NCI-H2227 treated with DMSO at 0.1 percent for 48 hours (cell line): ENCODE results near the gene EVL.
"Not testable (repeated sequence)": the region's sequence is repeated elsewhere in the genome, so short reads cannot be mapped to it uniquely, and the experiment has no call there.

Experiments used
- DNase-seq: peaks from one replicate; lab custom pipeline; 2025; lab: John Stamatoyannopoulos, UW

EVL gene

GRCh38 chr14:100172811-100173210 lies 107.6 kb downstream of the EVL start:
- no peak for DNase-seq

- DNase-seq = no peak
Observed at GRCh38 chr14:100173353-100173752, 108.1 kb downstream of the EVL start.

GRCh38 chr14:100176811-100177327 lies 111.6 kb downstream of the EVL start:
- no peak for DNase-seq

- DNase-seq = no peak
Observed at GRCh38 chr14:100178691-100179090, 113.5 kb downstream of the EVL start.

GRCh38 chr14:100180671-100181070 lies 115.4 kb downstream of the EVL start:
- DNase-seq = not testable (repeated sequence)

GRCh38 chr14:100181876-100182551 lies 116.8 kb downstream of the EVL start:
- not testable (repeated sequence) for DNase-seq

- no peak for DNase-seq
Observed at GRCh38 chr14:100187247-100187833, 122.1 kb downstream of the EVL start.

- DNase-seq = no peak
Observed at GRCh38 chr14:100188392-100189030, 123.3 kb downstream of the EVL start.

- DNase-seq = no peak
Observed at GRCh38 chr14:100190126-100190525, 124.9 kb downstream of the EVL start.

GRCh38 chr14:100191584-100192249 lies 126.5 kb downstream of the EVL start:
- no peak for DNase-seq

- DNase-seq = no peak
Observed at GRCh38 chr14:100192250-100192671, 127.0 kb downstream of the EVL start.

GRCh38 chr14:100192672-100193416 lies 127.6 kb downstream of the EVL start:
- DNase-seq = peak; percentile 95
